ENCODE results near the gene PDRG1. TPM values are rescaled to one million over a fixed set of nuclear protein-coding genes. Genes with fewer than 3 reads are reported as not detected.
A peak's percentile ranks its signal among the peaks of the same experiment; 100 is the strongest.

Gene PDRG1
- polyA plus RNA-seq (2011; rRNA removed) (13.9 and 16.5 TPM in 2 replicates), polyA minus RNA-seq (2011; rRNA and poly(A)+ RNA removed) (1.7 and 1.9 TPM in 2 replicates)

DNA sequence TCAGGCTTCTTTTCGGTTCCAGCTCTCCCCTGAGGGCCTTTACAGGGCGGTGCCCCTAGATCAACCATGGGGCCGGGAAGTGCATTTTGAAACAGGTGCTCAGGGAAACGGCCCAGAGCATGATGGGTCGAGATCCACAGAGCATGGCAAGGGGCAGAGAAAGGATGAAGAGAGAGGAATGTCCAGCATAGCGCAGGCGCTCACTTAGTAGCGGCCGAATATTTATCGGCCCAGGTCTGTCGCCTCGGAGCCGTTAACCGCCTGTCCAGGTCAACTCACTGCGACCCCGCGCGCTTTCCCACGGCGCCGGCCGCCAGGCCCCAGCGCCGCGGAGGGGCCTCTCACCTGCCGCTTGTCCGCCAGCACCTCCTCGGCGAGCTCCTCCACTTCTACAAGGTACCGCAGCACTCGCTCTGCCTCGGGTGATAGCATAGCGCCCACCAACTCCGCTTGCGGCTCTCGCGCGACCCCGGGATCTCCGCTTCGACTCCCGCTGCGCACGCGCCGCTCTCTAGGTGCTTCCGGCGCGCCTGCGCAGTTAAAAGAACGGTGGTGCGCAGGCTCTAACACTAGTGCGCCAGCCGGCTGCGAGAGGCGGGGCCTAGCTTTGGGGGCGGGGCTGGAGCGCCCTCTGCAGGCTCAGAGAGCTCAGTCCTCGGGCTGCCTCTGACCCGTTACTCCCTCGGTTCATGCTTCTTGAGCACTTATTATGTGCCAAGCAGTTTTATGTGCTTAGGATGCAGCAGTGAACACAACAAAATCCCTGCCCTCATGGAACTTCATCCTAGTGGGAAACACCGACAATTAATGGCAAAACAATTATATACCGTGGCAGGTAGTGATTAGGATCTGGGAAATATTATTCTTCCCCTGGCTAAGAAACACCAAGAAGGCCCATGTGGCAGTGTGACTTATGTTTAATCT lies at the start of gene PDRG1:
PDRG1 (minus strand) TSS at position 517 of the 924 bp plus-strand sequence; CDS start at position 432, 85 bp downstream.
- Histone ChIP-seq H3K36me3 (ENCODE audit: control insufficient read depth, insufficient read depth, low read length) (peaks cover 12% of the 10 kb centered on the region), H3K4me3 (ENCODE audit: low read depth, low read length) (peak within 1 kb of the TSS; percentile 56), H3K27me3 (ENCODE audit: control insufficient read depth, insufficient read depth, low read length) (peaks cover 4% of the 10 kb centered on the region)
- peak; percentile 68 for DNase-seq (ENCODE audit: low read depth)
- POLR2A ChIA-PET, result interaction anchor here (0.5 kb wide), 1 partner anchor 145 kb away, joined by 9 read pairs; no protein-coding TSS in a partner anchor
- CTCF ChIA-PET, result interaction anchor here (0.7 to 7.1 kb wide), 25 partner anchors 8 to 312 kb away, joined by 3 to 71 read pairs (median 4); no protein-coding TSS in a partner anchor
- TF ChIP-seq CTCF (IDR thresholded peaks at IDR 0.05; ENCODE audit: insufficient read depth, low read depth, low read length), result peak; percentile 99

GRCh38 chr20:31998246-31998645 lies 46.4 kb upstream of the PDRG1 start:
- ChIA-PET POLR2A (no interaction called here), CTCF (interaction anchor here (0.6 to 0.9 kb wide), 2 partner anchors 32 to 78 kb away, joined by 3 read pairs; no protein-coding TSS in a partner anchor)
- H3K27me3 ChIP-seq (ENCODE audit: control insufficient read depth, insufficient read depth, low read length), result peaks cover 27% of the 10 kb centered on the region
- H3K4me3 ChIP-seq (ENCODE audit: low read depth, low read length), result no peak overlapping the region
- no peak for DNase-seq (ENCODE audit: low read depth)
- no peaks in the 10 kb centered on the region for H3K36me3 ChIP-seq (ENCODE audit: control insufficient read depth, insufficient read depth, low read length)
- no peak for TF ChIP-seq CTCF (IDR thresholded peaks at IDR 0.05; ENCODE audit: insufficient read depth, low read depth, low read length)

GRCh38 chr20:31996996-31997395 lies 45.1 kb upstream of the PDRG1 start:
- TF ChIP-seq CTCF (IDR thresholded peaks at IDR 0.05; ENCODE audit: insufficient read depth, low read depth, low read length), result no peak
- no peak overlapping the region for H3K4me3 ChIP-seq (ENCODE audit: low read depth, low read length)
- POLR2A ChIA-PET, result no interaction called here
- DNase-seq (ENCODE audit: low read depth), result no peak
- H3K36me3 ChIP-seq (ENCODE audit: control insufficient read depth, insufficient read depth, low read length), result no peaks in the 10 kb centered on the region
- H3K27me3 ChIP-seq (ENCODE audit: control insufficient read depth, insufficient read depth, low read length), result peaks cover 33% of the 10 kb centered on the region
- CTCF ChIA-PET, result no interaction called here

DNA sequence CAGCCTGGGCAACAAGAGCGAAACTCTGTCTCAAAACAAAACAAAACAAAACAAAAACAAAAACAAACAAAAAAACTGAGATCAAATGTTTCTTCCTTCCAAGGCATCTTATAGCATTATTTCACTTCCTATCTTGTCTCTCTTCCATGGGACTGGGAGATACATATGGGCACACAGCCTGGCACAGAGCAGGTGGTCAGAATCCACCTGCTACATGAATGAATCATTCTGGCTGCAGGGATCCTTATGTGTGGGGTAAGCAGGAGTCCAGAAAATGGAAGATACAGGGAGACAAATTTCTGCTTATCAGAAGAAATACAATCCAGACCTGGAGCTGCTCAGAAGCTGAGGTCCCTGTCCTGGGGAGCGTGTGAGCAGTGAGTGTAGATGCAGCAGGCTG lies 40.2 kb upstream of the PDRG1 start:
- ChIA-PET CTCF (interaction anchor here (2.5 kb wide), 1 partner anchor 39 kb away, joined by 8 read pairs; no protein-coding TSS in a partner anchor), POLR2A (no interaction called here)
- no peak for DNase-seq (ENCODE audit: low read depth)
- Histone ChIP-seq H3K27me3 (ENCODE audit: control insufficient read depth, insufficient read depth, low read length) (peaks cover 29% of the 10 kb centered on the region), H3K36me3 (ENCODE audit: control insufficient read depth, insufficient read depth, low read length) (no peaks in the 10 kb centered on the region), H3K4me3 (ENCODE audit: low read depth, low read length) (no peak overlapping the region)
- TF ChIP-seq CTCF (IDR thresholded peaks at IDR 0.05; ENCODE audit: insufficient read depth, low read depth, low read length), result no peak

DNA sequence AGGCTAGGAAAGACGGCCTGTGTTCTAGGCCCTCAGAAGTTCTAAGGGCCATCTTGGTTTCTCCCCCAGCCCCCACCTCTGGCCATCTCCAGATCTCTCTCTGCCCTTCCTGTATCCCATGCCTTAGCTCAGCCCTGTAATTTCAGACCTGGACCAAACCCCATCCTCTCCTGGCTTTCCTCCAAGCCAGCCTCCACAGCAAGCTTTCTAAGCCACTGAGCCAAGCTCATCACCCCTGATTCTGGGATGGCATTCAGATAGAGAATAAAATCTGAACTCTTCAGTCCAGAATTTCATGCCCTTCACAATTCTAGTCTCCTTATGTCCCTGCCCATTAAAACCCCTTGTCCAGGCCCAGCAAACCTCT lies 39.5 kb upstream of the PDRG1 start:
- POLR2A ChIA-PET, result interaction anchor here (0.6 kb wide), 1 partner anchor 15 kb away, joined by 6 read pairs; no protein-coding TSS in a partner anchor
- DNase-seq (ENCODE audit: low read depth), result no peak
- Histone ChIP-seq H3K27me3 (ENCODE audit: control insufficient read depth, insufficient read depth, low read length) (peaks cover 29% of the 10 kb centered on the region), H3K4me3 (ENCODE audit: low read depth, low read length) (no peak overlapping the region), H3K36me3 (ENCODE audit: control insufficient read depth, insufficient read depth, low read length) (no peaks in the 10 kb centered on the region)
- no peak for TF ChIP-seq CTCF (IDR thresholded peaks at IDR 0.05; ENCODE audit: insufficient read depth, low read depth, low read length)
- CTCF ChIA-PET, result interaction anchor here (1.5 to 2.5 kb wide), 2 partner anchors 17 to 40 kb away, joined by 4 to 8 read pairs; no protein-coding TSS in a partner anchor
